Dedifferentiated amniotic fluid mesenchymal stem cell (primary cell): Measurements from ENCODE around the gene SEC14L2.
"Not testable (repeated sequence)": the region's sequence is repeated elsewhere in the genome, so short reads cannot be mapped to it uniquely, and the experiment has no call there.

ENCODE experiments used
- DNase-seq: peaks from one replicate; pipeline ENCODE4 v3.0.0-alpha.2; 2016; ENCODE audit errors: extremely low spot score

SEC14L2 gene

DNA sequence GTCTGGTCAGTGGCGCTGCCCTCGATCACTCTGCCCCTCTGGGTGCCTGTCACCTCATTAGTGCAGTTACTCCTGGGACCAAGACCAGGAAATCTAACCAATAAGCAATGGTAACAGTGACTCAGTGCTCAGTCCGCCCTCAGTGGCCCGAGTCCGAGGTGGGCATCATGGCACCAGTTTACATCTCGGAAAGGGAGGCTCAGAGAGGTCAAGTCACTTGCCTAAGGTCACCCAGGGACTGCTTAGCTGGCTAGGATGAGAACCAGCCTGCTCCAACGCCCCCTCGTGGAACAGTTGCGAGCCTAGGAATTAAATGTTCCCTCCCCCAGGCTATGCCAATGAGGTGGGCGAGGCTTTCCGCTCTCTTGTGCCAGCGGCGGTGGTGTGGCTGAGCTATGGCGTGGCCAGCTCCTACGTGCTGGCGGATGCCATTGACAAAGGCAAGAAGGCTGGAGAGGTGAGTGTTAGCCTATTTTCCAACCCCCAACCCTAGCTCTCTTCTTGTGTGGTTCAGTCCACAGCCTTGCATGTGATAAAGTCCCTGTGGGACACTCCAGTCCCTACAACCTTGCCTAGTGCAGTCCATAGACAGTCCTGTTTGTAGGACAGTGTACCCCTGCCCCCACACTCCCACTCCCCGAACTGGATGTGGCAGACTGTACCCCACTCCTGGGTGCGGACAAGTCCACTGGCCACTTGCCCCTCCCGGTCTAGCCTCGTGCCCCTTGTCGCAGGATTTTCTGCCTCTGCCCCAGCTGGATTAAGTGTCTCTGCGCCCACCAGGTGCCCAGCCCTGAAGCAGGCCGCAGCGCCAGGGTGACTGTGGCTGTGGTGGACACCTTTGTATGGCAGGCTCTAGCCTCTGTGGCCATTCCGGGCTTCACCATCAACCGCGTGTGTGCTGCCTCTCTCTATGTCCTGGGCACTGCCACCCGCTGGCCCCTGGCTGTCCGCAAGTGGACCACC lies 29.9 kb downstream of the SEC14L2 start:
- peak; percentile 55 for DNase-seq

GRCh38 chr22:30427871-30428270 lies 31.1 kb downstream of the SEC14L2 start:
- DNase-seq = no peak

- DNase-seq = no peak
Measured at GRCh38 chr22:30429887-30430286, 33.1 kb downstream of the SEC14L2 start.

DNA sequence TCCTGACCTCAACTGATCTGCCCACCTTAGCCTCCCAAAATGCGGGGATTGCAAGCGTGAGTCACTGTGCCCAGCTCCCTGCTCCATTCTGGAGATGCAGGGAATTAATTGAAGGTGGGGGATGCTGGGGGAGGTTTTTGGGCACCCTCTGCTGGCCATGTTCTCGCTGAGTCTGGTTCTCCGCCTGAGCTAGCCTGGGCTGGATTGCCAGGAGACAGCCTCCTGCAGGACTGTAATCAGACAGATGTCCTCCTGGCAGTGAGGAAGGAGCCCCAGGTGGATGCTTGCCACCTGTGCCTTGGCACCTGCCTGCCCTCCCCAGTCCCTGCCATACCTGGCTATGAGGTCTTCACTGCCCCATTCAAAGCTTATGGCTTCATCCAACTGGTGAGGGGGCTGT lies 34.1 kb downstream of the SEC14L2 start:
- DNase-seq = no peak

GRCh38 chr22:30432096-30432495 lies 35.3 kb downstream of the SEC14L2 start:
- no peak for DNase-seq

GRCh38 chr22:30432520-30432919 lies 35.7 kb downstream of the SEC14L2 start:
- no peak for DNase-seq

GRCh38 chr22:30433227-30433626 lies 36.4 kb downstream of the SEC14L2 start:
- no peak for DNase-seq

- no peak for DNase-seq
Measured at GRCh38 chr22:30433773-30434172, 37.0 kb downstream of the SEC14L2 start.

GRCh38 chr22:30434843-30435242 lies 38.0 kb downstream of the SEC14L2 start:
- no peak for DNase-seq

GRCh38 chr22:30435674-30436126 lies 38.9 kb downstream of the SEC14L2 start:
- no peak for DNase-seq

GRCh38 chr22:30436196-30436595 lies 39.4 kb downstream of the SEC14L2 start:
- DNase-seq = no peak

- no peak for DNase-seq
Measured at GRCh38 chr22:30438559-30438958, 41.7 kb downstream of the SEC14L2 start.

GRCh38 chr22:30439226-30439625 lies 42.4 kb downstream of the SEC14L2 start:
- DNase-seq = no peak

GRCh38 chr22:30439836-30440235 lies 43.0 kb downstream of the SEC14L2 start:
- no peak for DNase-seq

- DNase-seq = no peak
Measured at GRCh38 chr22:30441088-30441487, 44.3 kb downstream of the SEC14L2 start.

GRCh38 chr22:30444632-30445437 lies 48.0 kb downstream of the SEC14L2 start:
- DNase-seq = no peak

DNA sequence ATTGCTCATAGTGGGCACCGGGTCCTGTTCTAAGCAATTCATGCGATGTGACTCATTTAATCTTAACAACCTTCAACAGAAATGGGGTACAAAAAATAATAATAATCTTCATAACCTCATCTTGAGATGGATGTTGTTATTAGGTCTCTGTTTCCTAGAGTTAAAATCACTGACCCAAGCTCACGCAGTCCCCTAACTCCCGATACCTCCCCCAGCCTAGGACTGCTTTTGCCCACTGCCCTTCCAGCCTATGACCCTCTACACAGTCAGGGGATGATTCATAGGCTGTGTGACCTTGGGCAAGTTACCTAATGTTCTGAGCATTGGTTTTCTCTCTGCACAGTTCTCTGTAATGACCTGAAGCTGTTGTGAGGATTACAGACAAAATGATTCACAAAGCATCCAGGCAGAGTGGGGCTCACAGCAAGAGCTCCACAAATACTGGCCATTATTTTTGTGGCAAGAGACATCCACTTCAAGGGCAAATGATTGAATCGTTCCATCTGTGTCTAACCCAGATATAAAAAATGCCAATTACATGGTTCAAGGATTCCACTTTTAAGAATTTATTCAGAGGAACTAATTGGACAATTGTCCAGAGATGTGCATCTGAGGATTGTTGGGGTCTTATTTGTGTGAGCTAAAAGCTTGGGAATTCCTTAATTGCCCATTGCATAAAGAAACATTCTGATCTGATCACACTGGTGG lies 48.8 kb downstream of the SEC14L2 start:
- DNase-seq = no peak

DNA sequence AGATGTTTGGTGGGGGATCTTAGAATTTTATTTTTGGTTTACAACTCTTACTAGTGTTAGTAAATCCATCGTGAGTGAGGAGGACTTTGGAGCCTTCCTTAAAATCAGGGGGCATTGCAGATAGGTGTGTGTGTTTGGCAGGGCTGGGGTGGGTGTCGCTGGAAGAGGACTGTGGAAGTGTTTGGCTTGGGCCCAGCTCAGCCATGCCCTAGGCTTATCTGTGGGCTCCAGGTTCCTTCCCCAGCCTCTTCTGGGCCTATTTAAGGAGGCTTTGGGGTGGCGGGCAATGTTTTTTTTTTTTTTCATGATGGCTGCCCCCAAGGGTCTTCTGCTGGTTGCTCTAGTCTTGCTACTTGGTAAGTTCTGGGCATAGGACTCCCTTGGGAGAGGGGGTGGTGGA lies 50.8 kb downstream of the SEC14L2 start:
- no peak for DNase-seq

DNA sequence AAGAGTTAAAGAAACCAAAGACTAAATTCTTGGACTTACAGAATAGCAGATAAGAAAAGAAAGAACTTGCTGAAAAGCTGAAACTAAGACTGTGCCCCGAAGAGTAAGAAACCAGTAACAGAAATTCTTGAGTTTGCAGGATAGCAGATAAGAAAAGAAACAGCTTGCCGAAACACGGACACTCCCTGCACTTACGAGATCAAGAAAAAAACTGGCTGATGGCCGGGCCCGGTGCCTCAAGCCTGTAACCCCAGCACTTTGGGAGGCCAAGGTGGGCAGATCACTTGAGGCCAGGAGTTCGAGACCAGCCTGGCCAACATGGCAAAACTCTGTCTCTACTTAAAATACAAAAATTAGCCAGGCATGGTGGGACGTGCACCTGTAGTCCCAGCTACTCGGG lies 54.7 kb downstream of the SEC14L2 start:
- not testable (repeated sequence) for DNase-seq

- no peak for DNase-seq
Measured at GRCh38 chr22:30452861-30453260, 56.0 kb downstream of the SEC14L2 start.

DNA sequence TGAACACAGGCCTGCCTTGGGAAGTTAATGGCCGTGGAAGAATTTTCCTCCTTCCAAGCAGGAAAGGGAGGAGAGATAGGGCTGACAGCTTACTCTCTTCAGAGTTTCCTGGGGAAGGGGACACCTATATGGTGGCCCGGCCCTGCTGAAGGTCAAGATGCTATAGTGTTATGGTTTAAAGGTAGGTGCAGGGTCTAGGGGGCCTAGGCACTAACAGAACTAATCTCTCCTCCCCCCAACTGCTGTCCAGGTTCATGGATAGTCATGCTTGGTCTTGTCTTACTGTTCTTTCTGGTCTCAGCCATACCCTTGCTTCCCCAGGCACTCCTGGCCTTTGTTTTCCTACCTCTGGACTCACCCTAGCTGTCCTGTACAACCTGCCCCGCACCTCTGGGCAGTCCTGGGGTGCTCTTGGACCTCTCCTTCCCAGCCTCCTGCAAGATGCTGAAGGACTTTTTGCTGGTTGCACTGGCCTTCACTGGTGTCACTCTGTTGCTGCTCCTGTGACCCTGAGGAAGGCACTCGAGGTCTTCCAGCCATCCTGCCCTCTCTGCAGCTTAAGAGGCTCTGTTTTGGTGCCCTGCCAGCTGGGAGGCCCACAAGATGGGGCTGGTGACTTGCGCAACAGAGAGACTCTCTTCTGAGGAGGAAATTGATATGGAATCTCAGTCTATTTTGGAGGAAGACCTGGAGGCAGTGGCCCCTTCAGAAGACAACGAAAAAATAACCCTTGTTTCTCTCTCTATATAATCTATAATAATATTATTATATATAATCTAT lies 57.1 kb downstream of the SEC14L2 start:
- DNase-seq = no peak
